Amniotic stem cell (primary cell): Measurements from ENCODE around the gene RPTN.
"Not testable (repeated sequence)": the region's sequence is repeated elsewhere in the genome, so short reads cannot be mapped to it uniquely, and the experiment has no call there.

Source experiments
- DNase-seq: peaks from one replicate; lab custom pipeline; 2025; lab: John Stamatoyannopoulos, UW

Gene RPTN

GRCh38 chr1:152164517-152165136, 5.6 kb upstream of the RPTN start:
- DNase-seq, result no peak

- DNase-seq, result no peak
Measured at GRCh38 chr1:152162792-152163463, 3.9 kb upstream of the RPTN start.

- DNase-seq, result no peak
Measured at GRCh38 chr1:152160576-152160975, 1.5 kb upstream of the RPTN start.

- DNase-seq, result no peak
Measured at GRCh38 chr1:152153996-152154395, 5.0 kb downstream of the RPTN start.

GRCh38 chr1:152151646-152152045, 7.4 kb downstream of the RPTN start:
- no peak for DNase-seq

- DNase-seq, result no peak
Measured at GRCh38 chr1:152148981-152149380, 10.0 kb downstream of the RPTN start.

- DNase-seq, result no peak
Measured at GRCh38 chr1:152148051-152148450, 11.0 kb downstream of the RPTN start.

- DNase-seq, result no peak
Measured at GRCh38 chr1:152145769-152146168, 13.3 kb downstream of the RPTN start.

- not testable (repeated sequence) for DNase-seq
Measured at GRCh38 chr1:152144674-152145183, 14.3 kb downstream of the RPTN start.

- DNase-seq, result no peak
Measured at GRCh38 chr1:152143150-152143887, 15.7 kb downstream of the RPTN start.

- peak; percentile 31 for DNase-seq
Measured at GRCh38 chr1:152141971-152142584, 16.9 kb downstream of the RPTN start.

GRCh38 chr1:152137215-152137614, 21.8 kb downstream of the RPTN start:
- no peak for DNase-seq

- DNase-seq, result no peak
Measured at GRCh38 chr1:152130186-152130585, 28.8 kb downstream of the RPTN start.

GRCh38 chr1:152127673-152128072, 31.4 kb downstream of the RPTN start:
- DNase-seq, result no peak

- no peak for DNase-seq
Measured at GRCh38 chr1:152125834-152126443, 33.1 kb downstream of the RPTN start.

- no peak for DNase-seq
Measured at GRCh38 chr1:152118915-152119314, 40.1 kb downstream of the RPTN start.

- no peak for DNase-seq
Measured at GRCh38 chr1:152115344-152115743, 43.7 kb downstream of the RPTN start, which contains the start of gene TCHH. TCHH (minus strand) TSS chr1:152115444; CDS start chr1:152114080, 1,364 bp downstream.

GRCh38 chr1:152112885-152113432, 46.1 kb downstream of the RPTN start:
- DNase-seq, result no peak

GRCh38 chr1:152112101-152112884, 46.7 kb downstream of the RPTN start:
- no peak for DNase-seq

GRCh38 chr1:152111515-152111968, 47.5 kb downstream of the RPTN start:
- DNase-seq, result no peak
